SK-N-MC (cell line): ENCODE results near the gene C1orf174.

ENCODE experiments used
- DNase-seq: peaks from one replicate; pipeline ENCODE4 v3.0.0-alpha.2; 2011; ENCODE audit warnings: low read depth, low spot score
- H3K27ac ChIP-seq: fragments of 200-600 bp; sonication (generic); 2 replicates; pipeline ENCODE4 v1.5.1; 2016; ENCODE audit warnings: mixed run types
- H3K36me3 ChIP-seq: fragments of 200-600 bp; sonication (generic); 2 replicates; pipeline ENCODE4 v1.6.1; 2017; ENCODE audit warnings: antibody characterized with exemption, low read length, mixed read lengths; ENCODE audit not compliant: insufficient read depth
- H3K4me3 ChIP-seq: fragments of 200-600 bp; sonication (generic); 2 replicates; pipeline ENCODE4 v1.5.1; 2016
- H3K9ac ChIP-seq: fragments of 200-600 bp; sonication (generic); 2 replicates; pipeline ENCODE4 v1.8.0; 2017; ENCODE audit warnings: mixed run types, mixed read lengths; ENCODE audit not compliant: insufficient read length
- H3K9me3 ChIP-seq: fragments of 200-600 bp; sonication (generic); 2 replicates; pipeline ENCODE4 v1.6.1; 2017; ENCODE audit warnings: low read depth, mild to moderate bottlenecking, antibody characterized with exemption, low read length, moderate library complexity, mixed read lengths
- EZH2 ChIP-seq: fragments of 200-600 bp; sonication (generic); IDR thresholded peaks from one replicate; pipeline ENCODE4 v1.6.1; 2017; ENCODE audit warnings: antibody characterized with exemption
- FOXP2 ChIP-seq: optimal IDR thresholded peaks from 2 replicates; pipeline ENCODE3; 2011; ENCODE audit warnings: mild to moderate bottlenecking, moderate library complexity; ENCODE audit not compliant: insufficient read depth; ENCODE audit errors: extremely low read length, control extremely low read depth
- POLR2AphosphoS5 ChIP-seq: IDR thresholded peaks from 2 replicates; pipeline ENCODE4 v1.6.1; 2012; ENCODE audit warnings: mild to moderate bottlenecking, low read depth, low read length, borderline replicate concordance

C1orf174 gene

DNA sequence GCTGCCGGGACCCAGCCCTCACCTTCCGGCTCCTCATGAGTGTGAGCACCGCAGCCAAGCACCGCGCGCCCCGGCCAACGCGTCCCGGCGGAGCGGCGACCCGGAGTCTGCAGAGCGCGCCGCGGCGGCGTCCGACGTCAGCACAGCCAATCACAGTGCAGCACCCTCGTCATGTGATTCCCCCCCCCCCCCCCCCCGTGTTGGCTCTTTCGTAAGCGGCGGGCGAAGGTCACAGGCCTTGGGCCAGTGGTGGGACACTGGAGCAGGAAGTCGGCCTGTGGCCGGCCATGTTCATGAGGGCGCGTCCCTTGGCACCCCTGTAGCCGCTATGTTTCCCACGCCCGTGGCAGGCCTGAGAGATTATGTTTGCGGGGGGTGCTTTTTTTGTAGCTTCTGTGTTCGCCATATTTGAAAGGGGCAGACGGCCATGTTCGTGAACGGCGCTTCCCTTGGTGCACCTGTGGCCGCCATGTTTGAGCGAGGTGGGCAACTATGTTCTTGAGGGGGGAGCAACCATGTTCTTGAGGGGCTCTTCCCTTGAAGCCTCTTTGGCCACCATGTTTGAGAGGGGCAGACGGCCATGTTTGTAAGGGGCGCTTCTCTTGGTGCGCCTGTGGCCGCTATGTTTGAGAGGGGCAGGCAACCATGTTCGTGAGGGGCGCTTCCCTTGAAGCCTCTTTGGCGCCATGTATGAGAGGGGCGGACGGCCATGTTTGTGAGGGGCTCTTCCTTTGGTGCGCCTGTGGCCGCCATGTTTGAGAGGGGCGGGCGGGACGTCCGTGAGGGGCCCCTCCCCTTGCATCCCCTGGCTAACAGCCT is at the start of gene C1orf174:
Gene C1orf174, minus strand, starts transcription at position 123 of the 819 bp plus-strand sequence. Its CDS starts 86 bp downstream, at position 37.
- Histone ChIP-seq H3K9ac (peak within 1 kb of the TSS; percentile 81), H3K9me3 (no peaks in the 10 kb centered on the region), H3K27ac (peak within 1 kb of the TSS; percentile 98), H3K36me3 (peaks cover 10% of the 10 kb centered on the region; the same call in 1 of the 2 replicates), H3K4me3 (peak within 1 kb of the TSS; percentile 83)
- TF ChIP-seq FOXP2 (no peak), EZH2 (no peak), POLR2AphosphoS5 (peak; percentile 89)
- peak; percentile 96 for DNase-seq

DNA sequence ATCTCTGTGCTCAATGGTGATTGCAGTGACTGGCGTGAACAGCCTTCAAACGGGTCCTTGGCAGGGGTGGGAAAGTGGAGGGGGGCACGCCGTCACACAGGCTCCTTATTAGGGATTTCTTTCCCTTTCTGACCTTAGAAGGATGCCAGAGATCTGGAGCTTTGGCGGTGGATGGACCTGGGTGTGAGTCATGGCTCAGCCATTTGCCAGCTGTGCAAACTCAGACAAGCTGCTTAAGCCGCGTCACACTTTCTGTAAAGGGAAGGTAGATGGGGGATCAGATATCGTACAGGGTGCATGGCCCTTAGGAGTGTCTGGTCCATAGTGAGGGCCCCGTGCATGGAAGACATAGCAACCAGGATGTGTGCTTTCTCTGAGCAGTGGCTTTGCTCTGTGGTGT is 48.3 kb upstream of the C1orf174 start:
- H3K9me3 ChIP-seq: no peaks in the 10 kb centered on the region
- DNase-seq: no peak
- no peak for TF ChIP-seq POLR2AphosphoS5
- no peak for TF ChIP-seq FOXP2
- TF ChIP-seq EZH2: no peak

DNA sequence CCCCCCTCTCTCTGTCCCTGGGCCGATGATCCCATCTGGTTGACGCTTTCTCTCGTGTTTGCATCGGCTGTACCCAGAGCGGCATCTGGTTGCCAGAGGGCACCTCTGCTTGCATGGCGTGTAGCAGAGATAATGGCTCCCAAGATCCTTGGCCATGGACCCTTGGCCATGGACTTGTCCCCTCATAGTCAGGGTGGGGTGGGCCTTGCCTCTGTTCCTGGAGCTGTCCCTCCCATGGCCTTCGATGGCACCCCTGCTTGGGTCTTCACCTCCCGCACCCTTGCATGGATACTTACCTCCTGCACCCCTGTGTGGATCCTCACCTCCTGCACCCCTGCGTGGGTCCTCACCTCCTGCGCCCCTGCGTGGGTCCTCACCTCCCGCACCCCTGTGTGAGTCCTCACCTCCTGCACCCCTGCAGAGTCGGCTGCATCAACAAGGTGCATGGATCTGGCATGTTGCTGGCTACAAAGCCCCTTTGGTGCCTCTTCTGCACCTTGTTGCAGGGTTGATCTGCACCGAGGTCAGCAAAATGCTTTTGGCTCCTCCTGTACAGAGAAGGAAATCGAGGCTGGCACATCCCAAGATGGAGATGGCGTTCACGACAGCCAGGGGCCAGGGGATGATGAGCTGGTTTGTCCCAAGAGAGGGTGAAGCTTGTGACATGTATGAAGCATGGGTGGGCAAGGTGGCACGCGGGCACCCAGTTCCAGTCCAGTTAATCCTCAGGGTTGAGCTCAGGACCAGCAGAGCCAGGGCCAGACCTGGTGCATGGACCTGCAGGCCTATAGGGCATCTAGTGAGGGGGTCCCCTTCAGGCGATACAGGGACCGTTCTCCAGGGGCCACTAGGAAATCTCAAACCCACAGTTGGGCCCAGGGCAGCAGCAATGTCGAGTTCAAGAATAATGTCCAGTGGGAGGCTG is 46.1 kb upstream of the C1orf174 start:
- DNase-seq: no peak
- Histone ChIP-seq H3K9me3 (no peaks in the 10 kb centered on the region), H3K27ac (no peak overlapping the region), H3K9ac (no peak overlapping the region), H3K36me3 (no peaks in the 10 kb centered on the region), H3K4me3 (no peak overlapping the region)
- TF ChIP-seq EZH2 (no peak), POLR2AphosphoS5 (no peak), FOXP2 (no peak)

More for the DNA sequence above, 48.3 kb upstream of the C1orf174 start:
- H3K27ac ChIP-seq: no peak overlapping the region
- H3K9ac ChIP-seq: no peak overlapping the region
- H3K36me3 ChIP-seq: no peaks in the 10 kb centered on the region
- H3K4me3 ChIP-seq: no peak overlapping the region

DNA sequence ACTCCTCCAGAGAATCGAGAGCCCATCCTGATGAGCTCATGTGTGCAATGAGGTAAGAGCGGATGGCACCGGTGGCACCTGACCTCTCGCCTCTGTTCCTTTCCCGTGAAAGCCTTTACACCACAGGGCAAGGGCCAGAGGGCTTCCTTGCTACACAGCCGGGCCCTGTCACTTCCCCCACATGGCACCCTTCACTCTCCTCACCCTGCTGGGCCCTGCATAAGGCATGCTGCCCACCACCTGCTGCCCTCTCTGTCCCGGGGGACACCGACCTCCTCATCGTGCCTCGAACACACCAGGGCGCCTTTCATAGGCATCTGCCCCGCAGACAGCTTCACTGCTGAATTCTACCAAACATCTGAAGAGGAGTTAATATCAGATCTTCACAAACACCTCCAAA is 45.1 kb upstream of the C1orf174 start:
- no peaks in the 10 kb centered on the region for H3K9me3 ChIP-seq
- H3K4me3 ChIP-seq: no peak overlapping the region
- H3K27ac ChIP-seq: no peak overlapping the region
- no peak for DNase-seq
- H3K9ac ChIP-seq: no peak overlapping the region
- no peak for TF ChIP-seq POLR2AphosphoS5
- TF ChIP-seq EZH2: no peak
- no peak for TF ChIP-seq FOXP2
- no peaks in the 10 kb centered on the region for H3K36me3 ChIP-seq

DNA sequence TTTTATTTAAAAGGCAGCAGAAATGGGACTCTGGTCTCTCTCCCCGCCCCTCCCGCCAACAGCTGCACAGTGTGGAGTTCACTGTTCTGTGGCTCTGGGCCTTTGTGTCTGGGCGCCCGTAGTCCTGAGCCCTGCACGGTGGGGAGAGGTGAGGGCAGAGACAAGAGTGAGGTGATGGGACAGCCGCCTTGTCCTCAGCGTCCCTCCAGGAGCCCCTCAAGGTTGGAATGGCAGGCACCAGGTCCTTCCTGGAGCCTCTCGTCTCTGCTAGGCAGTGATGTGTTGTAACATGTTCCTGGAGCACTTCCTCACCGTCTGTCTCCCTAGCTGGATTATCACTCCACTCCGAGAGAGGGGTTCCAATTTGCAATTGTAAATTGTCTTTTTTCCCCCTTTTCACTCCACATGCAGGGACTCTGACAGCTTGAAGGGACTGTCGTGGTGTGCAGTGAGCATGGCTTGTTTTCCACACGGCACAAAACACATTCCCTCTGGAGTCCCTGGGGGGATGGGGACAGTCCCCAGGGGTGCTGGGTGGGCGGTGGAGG is 44.6 kb upstream of the C1orf174 start:
- Histone ChIP-seq H3K36me3 (no peaks in the 10 kb centered on the region), H3K9me3 (no peaks in the 10 kb centered on the region), H3K4me3 (no peak overlapping the region), H3K27ac (no peak overlapping the region), H3K9ac (no peak overlapping the region)
- DNase-seq: no peak
- TF ChIP-seq FOXP2 (no peak), EZH2 (no peak), POLR2AphosphoS5 (no peak)

DNA sequence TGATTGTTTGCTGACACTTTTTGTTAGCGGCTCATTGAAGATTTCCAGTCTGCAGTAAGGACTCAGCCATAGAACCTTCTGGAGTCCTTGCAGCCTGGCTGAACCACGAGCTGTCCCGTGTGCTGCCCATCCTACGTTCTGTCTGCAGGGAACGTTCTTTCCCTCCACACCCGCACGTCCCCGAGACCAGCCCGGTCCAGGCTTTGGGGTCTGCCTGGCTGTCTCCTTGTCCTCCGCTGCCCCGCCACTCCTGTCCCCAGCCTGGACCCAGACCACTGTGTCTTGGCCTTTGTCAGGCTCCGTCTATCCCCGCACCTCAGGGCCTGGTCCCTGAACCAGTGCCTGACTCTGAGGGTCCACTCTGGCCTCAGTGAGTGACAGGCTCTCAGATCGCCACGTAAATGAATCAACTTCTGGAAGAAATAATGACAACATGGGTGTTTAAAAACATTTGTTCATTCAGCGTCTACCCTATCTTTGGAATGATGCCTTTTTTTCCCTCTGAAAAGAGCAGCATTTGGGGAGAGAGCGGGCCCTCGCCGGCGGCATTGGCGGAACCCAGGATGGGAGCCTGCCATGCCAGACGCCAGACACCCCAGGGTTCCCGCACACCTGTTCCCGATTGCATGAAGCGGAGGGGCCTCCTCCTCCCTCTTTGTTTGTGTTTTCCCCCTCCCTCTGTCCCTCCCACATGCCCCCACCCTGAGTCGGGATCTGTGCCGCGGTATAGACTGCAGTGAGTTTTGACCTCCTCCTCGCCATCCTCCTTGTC is 43.9 kb upstream of the C1orf174 start:
- H3K36me3 ChIP-seq: no peaks in the 10 kb centered on the region
- no peak overlapping the region for H3K4me3 ChIP-seq
- H3K9me3 ChIP-seq: no peaks in the 10 kb centered on the region
- TF ChIP-seq EZH2 (peak; percentile 46), FOXP2 (no peak), POLR2AphosphoS5 (no peak)
- no peak overlapping the region for H3K27ac ChIP-seq
- no peak overlapping the region for H3K9ac ChIP-seq
- DNase-seq: no peak

DNA sequence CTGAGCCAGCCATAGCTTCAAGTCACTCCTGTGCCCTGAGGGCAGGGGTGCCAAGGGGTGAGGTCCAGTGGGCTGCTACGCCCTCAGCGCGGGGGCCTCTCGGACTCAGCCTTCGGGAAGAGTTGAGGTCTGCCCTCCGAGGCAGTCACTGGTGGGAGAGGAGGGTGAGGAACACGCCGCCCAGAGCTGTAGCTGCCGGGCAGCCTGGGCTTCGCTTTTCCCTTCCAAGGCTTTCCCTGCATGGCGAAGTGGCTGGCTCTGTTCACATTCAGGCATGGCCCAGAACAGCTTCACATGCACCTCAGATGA is 43.0 kb upstream of the C1orf174 start:
- TF ChIP-seq FOXP2: no peak
- no peak for TF ChIP-seq POLR2AphosphoS5
- no peak for TF ChIP-seq EZH2
- H3K36me3 ChIP-seq: no peaks in the 10 kb centered on the region
- DNase-seq: no peak
- no peak overlapping the region for H3K27ac ChIP-seq
- no peaks in the 10 kb centered on the region for H3K9me3 ChIP-seq
- no peak overlapping the region for H3K9ac ChIP-seq
- no peak overlapping the region for H3K4me3 ChIP-seq
